Type B pancreatic cell (in vitro differentiated cells): ENCODE data around the gene PRKCZ. TPM values are rescaled to one million over a fixed set of nuclear protein-coding genes. Genes with fewer than 3 reads are reported as not detected.

ENCODE experiments used
- DNase-seq: peaks from one replicate; pipeline ENCODE4 v3.0.0; 2021; ENCODE audit warnings: mixed read lengths; ENCODE audit not compliant: unreplicated experiment; ENCODE audit errors: extremely low spot score
- H3K27ac Mint-ChIP-seq: 2 replicates; pipeline ENCODE4 v1.8.0; 2021; ENCODE audit warnings: mild to moderate bottlenecking, mixed read lengths
- H3K27me3 Mint-ChIP-seq: 2 replicates; pipeline ENCODE4 v1.8.0; 2021; ENCODE audit warnings: mixed read lengths
- H3K36me3 Mint-ChIP-seq: 2 replicates; pipeline ENCODE4 v1.8.0; 2021; ENCODE audit warnings: mixed read lengths
- H3K4me1 Mint-ChIP-seq: one replicate; pipeline ENCODE4 v1.8.0; 2021; ENCODE audit warnings: mixed read lengths; ENCODE audit not compliant: unreplicated experiment
- H3K4me3 Mint-ChIP-seq: 2 replicates; pipeline ENCODE4 v1.8.0; 2021; ENCODE audit warnings: mild to moderate bottlenecking, mixed read lengths
- H3K9me3 Mint-ChIP-seq: 2 replicates; pipeline ENCODE4 v1.8.0; 2021; ENCODE audit warnings: mixed read lengths
- CTCF ChIP-seq: fragments of 200-600 bp; sonication (generic); conservative IDR thresholded peaks from 2 replicates; pipeline ENCODE4 v1.5.0; 2021; ENCODE audit warnings: antibody characterized with exemption, mild to moderate bottlenecking
- total RNA-seq: library from RNA; stranded (reverse); gene quantifications from 2 replicates; pipeline ENCODE4 v1.2.1, GENCODE V29; 2021; ENCODE audit warnings: low replicate concordance

Gene PRKCZ
- total RNA-seq, 1 donor from 2014 or later = 33.2 TPM

GRCh38 chr1:2133879-2134215 lies 83.6 kb downstream of the PRKCZ start:
- H3K4me1 Mint-ChIP-seq = peaks cover 39% of the 10 kb centered on the region
- no peaks in the 10 kb centered on the region for H3K9me3 Mint-ChIP-seq
- no peak for DNase-seq
- no peak for TF ChIP-seq CTCF
- no peaks in the 10 kb centered on the region for H3K36me3 Mint-ChIP-seq
- peak overlapping the region; percentile 99 for H3K27ac Mint-ChIP-seq
- peak overlapping the region; percentile 77 for H3K4me3 Mint-ChIP-seq
- no peaks in the 10 kb centered on the region for H3K27me3 Mint-ChIP-seq

- Mint-ChIP-seq H3K27me3 (no peaks in the 10 kb centered on the region), H3K36me3 (no peaks in the 10 kb centered on the region), H3K4me3 (peak overlapping the region; percentile 77), H3K4me1 (peaks cover 39% of the 10 kb centered on the region), H3K9me3 (no peaks in the 10 kb centered on the region), H3K27ac (peak overlapping the region; percentile 99)
- no peak for DNase-seq
- TF ChIP-seq CTCF = no peak
These were observed 84.0 kb downstream of the PRKCZ start for GRCh38 chr1:2134266-2134620.

GRCh38 chr1:2134621-2135307 lies 84.6 kb downstream of the PRKCZ start:
- Mint-ChIP-seq H3K27ac (peak overlapping the region; percentile 99), H3K4me3 (peak overlapping the region; percentile 77), H3K9me3 (no peaks in the 10 kb centered on the region), H3K27me3 (no peaks in the 10 kb centered on the region), H3K36me3 (peaks cover 2% of the 10 kb centered on the region), H3K4me1 (peaks cover 41% of the 10 kb centered on the region)
- DNase-seq = no peak
- TF ChIP-seq CTCF = no peak

GRCh38 chr1:2135441-2135841 lies 85.2 kb downstream of the PRKCZ start:
- TF ChIP-seq CTCF = no peak
- no peaks in the 10 kb centered on the region for H3K9me3 Mint-ChIP-seq
- peak overlapping the region; percentile 77 for H3K4me3 Mint-ChIP-seq
- H3K27ac Mint-ChIP-seq = peak overlapping the region; percentile 99
- no peaks in the 10 kb centered on the region for H3K27me3 Mint-ChIP-seq
- peak; percentile 86 for DNase-seq
- peaks cover 45% of the 10 kb centered on the region for H3K4me1 Mint-ChIP-seq
- peaks cover 6% of the 10 kb centered on the region for H3K36me3 Mint-ChIP-seq

GRCh38 chr1:2135941-2136340 lies 85.7 kb downstream of the PRKCZ start:
- peak overlapping the region; percentile 77 for H3K4me3 Mint-ChIP-seq
- no peak for TF ChIP-seq CTCF
- H3K27ac Mint-ChIP-seq = peak overlapping the region; percentile 99
- peaks cover 45% of the 10 kb centered on the region for H3K4me1 Mint-ChIP-seq
- H3K27me3 Mint-ChIP-seq = no peaks in the 10 kb centered on the region
- peaks cover 6% of the 10 kb centered on the region for H3K36me3 Mint-ChIP-seq
- H3K9me3 Mint-ChIP-seq = no peaks in the 10 kb centered on the region
- no peak for DNase-seq
